OCI-LY3 (cell line): ENCODE data around the gene CMTM6.

Source experiments
- EZH2phosphoT487 ChIP-seq: fragments of 200-600 bp; shearing (Covaris generic); IDR thresholded peaks from 2 replicates; pipeline ENCODE4 v1.6.1; 2018; ENCODE audit warnings: antibody characterized with exemption, mixed run types, low read depth
- TF ChIP-seq, protein P1 (sequence below): fragments of 200-600, 300-600 bp; sonication (generic); IDR thresholded peaks from 2 replicates; pipeline ENCODE4 v1.5.1; 2014; ENCODE audit warnings: antibody characterized with exemption, low read length, low read depth

DNA sequence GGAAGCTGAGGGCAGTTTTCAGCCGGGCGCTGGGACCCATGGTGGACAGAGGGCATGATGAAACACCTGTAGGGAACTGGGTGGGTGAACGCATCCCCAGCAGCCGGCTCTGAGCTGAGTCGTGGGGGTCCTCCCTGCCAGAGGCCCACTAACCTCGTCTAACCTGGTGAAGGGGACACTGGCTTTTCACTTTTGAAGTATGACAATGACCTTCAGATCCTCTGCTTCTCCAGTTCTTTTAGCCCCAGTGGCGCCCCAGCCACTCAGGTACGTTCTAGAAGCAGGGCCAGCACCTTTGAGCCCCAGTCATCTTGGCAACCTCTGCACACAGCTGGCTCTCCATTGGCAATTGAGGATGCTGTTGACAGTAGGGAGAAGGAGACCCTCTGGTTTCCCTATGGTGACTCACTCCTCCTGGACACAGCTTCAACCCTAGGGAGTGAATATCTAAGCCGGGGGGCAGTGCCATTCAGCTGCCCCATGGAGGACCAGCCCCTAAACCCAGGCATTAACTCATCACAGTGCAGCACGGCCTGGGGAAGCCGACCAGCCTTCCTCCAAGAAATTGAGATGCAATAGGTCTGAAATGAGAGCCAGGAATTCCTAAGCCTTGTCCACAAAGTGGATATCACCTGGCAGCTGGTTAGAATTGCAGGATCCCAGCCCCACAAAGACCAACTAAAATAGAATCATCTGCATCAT, 46.1 kb downstream of the CMTM6 start:
- TF ChIP-seq, protein P1, sequence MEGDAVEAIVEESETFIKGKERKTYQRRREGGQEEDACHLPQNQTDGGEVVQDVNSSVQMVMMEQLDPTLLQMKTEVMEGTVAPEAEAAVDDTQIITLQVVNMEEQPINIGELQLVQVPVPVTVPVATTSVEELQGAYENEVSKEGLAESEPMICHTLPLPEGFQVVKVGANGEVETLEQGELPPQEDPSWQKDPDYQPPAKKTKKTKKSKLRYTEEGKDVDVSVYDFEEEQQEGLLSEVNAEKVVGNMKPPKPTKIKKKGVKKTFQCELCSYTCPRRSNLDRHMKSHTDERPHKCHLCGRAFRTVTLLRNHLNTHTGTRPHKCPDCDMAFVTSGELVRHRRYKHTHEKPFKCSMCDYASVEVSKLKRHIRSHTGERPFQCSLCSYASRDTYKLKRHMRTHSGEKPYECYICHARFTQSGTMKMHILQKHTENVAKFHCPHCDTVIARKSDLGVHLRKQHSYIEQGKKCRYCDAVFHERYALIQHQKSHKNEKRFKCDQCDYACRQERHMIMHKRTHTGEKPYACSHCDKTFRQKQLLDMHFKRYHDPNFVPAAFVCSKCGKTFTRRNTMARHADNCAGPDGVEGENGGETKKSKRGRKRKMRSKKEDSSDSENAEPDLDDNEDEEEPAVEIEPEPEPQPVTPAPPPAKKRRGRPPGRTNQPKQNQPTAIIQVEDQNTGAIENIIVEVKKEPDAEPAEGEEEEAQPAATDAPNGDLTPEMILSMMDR: no peak
- no peak for TF ChIP-seq EZH2phosphoT487
